ENCODE results near the gene PRPF31.

PRPF31 gene

DNA sequence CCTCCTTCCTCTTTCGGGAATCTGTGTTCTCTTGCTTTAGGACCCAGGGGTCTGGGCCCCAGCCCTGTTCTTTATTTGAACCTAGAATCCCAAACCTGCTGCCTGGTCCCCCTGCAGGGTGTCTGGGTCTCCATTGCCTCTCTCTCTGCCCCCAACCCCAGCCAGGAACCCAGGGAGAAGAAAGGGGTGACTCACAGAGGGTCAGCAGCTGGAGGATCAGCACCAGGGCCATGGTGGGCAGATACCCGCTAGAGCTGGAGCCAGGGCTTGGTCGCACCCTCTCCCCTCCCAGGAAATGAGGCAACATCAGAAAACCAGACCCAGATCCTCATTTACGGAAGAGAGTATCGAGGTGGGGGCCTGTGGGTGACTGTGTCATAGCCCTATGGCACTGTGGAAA lies 15.0 kb upstream of the PRPF31 start, which contains the start of gene OSCAR:
Gene OSCAR, minus strand, starts transcription at position 243 of the 400 bp plus-strand sequence. Its CDS starts 11 bp downstream, at position 232.
- peaks cover 3 to 6% of the 10 kb centered on the region in 2 donors for H3K36me3 Mint-ChIP-seq
- H3K9me3 Mint-ChIP-seq = no peaks in the 10 kb centered on the region
- peaks cover 14 to 40% of the 10 kb centered on the region in 2 donors for H3K4me1 Mint-ChIP-seq
- ATAC-seq (replicated peaks) = no peak
- H3K27ac Mint-ChIP-seq = peak within 1 kb of the TSS; percentile 44
- H3K4me3 Mint-ChIP-seq = peak within 1 kb of the TSS; percentile 39 to 60
- no peak for DNase-seq
- H3K27me3 Mint-ChIP-seq = peaks cover 10 to 14% of the 10 kb centered on the region in 2 donors

DNA sequence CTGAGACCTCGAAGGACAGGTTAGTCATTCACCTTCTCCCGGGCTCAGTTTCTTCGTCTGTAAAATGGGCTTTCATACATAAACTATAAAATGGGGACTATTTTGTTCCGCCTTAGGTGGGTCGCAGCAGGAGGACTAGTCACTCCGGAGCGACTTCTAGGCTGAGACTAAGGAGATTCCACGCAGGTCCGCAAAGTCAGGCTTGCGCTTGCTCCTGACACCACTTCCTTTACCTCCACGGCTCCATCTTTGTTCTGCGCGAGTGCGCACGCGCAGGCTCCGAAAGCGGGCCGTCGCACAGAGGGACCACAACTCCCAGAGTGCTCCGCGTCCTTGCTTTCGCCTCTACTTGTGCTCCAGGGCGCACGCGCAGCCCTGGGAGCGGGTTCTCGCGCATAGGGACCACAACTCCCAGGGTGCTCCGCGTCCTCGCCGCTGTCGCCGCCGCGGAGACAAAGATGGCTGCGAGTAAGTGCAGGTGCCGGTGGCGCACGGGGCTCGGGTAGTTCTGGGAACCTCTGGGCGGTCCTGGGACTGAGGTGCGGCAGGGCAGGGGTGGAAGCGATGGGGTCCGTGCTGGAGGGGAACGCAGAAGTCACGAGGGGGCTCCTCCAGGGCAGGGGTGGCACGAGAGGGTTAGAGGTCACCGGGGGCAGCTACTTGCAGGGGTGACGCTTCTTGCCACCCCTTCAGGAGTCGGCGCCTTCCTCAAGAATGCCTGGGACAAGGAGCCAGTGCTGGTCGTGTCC lies 13.0 kb upstream of the PRPF31 start, which contains the start of gene NDUFA3:
Gene NDUFA3, plus strand, starts transcription at position 435 of the 749 bp plus-strand sequence. Its CDS starts 24 bp downstream, at position 459.
- DNase-seq = peak; percentile 97
- Mint-ChIP-seq H3K4me1 (peaks cover 13 to 39% of the 10 kb centered on the region in 2 donors), H3K27me3 (no peaks in the 10 kb centered on the region), H3K27ac (peak within 1 kb of the TSS; percentile 94), H3K36me3 (peaks cover 19 to 23% of the 10 kb centered on the region in 2 donors), H3K4me3 (peak within 1 kb of the TSS; percentile 95 to 97), H3K9me3 (no peaks in the 10 kb centered on the region)
- ATAC-seq (replicated peaks) = peak; percentile 98 to 99

DNA sequence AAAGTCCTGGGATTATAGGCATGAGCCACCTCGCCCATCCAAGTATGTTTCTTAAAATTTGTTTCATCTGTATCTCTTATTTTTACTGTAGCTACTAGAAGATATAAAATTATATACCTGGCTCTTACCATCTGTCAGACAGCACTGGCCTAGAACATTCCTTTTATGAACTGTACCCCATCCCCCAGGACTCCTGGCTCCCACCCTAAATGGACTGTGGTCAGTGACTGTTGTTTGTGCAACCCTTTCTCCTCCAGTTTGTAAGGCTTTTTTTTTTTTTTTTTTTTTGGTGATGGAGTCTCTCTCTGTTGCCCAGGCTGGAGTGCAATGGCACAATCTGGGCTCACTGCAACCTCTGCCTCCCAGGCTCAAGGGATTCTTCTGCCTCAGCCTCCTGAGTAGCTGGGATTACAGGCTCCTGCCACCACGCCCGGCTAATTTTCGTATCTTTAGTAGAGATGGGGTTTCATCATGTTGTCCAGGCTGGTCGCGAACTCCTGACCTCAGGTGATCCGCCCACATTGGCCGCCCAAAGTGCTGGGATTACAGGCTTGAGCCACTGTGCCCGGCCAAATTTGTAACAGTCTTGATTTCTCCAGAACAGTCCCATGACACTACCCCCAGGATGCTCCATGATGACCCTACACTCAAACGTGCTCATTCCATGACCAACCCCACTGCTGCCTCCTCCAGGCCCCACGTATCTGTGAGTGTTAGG lies 10.4 kb upstream of the PRPF31 start:
- Mint-ChIP-seq H3K9me3 (no peaks in the 10 kb centered on the region), H3K4me3 (peak overlapping the region in 1 of 2 donors; percentile 33), H3K36me3 (peaks cover 22 to 40% of the 10 kb centered on the region in 2 donors), H3K27ac (peak overlapping the region; percentile 89), H3K4me1 (peaks cover 14 to 46% of the 10 kb centered on the region in 2 donors), H3K27me3 (no peaks in the 10 kb centered on the region)
- no peak for DNase-seq
- no peak for ATAC-seq (replicated peaks)

DNA sequence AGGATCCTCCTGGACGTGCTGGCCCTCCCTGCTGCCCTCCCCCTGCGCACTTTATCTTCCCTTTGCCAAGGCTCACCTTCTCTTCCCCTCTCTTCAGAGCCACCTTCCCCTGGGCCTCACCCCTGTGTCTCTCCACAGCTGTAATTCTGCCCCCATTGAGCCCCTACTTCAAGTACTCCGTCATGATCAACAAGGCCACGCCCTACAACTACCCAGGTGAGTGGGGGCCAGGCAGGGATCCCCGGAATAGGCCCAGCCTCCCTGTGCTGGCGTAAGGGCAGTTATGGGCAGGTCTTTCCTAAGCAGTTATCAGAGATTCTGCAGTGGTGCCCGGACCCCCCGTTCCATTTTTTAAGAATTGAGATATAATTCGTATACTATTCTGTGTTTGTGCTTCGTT lies 9.8 kb upstream of the PRPF31 start:
- no peak for DNase-seq
- Mint-ChIP-seq H3K36me3 (peaks cover 27 to 45% of the 10 kb centered on the region in 2 donors), H3K27ac (peak overlapping the region; percentile 89), H3K4me1 (peaks cover 17 to 49% of the 10 kb centered on the region in 2 donors), H3K27me3 (no peaks in the 10 kb centered on the region), H3K9me3 (no peaks in the 10 kb centered on the region), H3K4me3 (peak overlapping the region; percentile 33 to 44)
- ATAC-seq (replicated peaks) = no peak

DNA sequence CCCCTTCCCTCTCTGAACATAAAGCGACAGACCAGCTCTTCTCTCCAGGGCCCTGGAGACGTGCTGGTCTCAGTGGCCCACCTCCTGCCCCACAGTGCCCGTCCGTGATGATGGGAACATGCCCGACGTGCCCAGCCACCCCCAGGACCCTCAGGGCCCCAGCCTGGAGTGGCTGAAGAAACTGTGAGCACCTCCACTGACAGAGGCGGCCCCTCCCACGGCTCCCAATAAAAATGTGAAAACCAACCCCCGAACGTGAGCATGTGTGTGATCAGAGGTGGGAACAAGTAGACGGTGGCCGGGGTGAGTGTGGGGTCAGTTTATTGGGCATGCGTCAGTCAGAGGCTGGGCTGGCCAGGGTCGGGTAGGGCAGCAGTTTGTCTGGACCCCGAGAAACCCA lies 8.8 kb upstream of the PRPF31 start:
- peaks cover 29 to 48% of the 10 kb centered on the region in 2 donors for H3K36me3 Mint-ChIP-seq
- no peak for DNase-seq
- H3K4me1 Mint-ChIP-seq = peaks cover 18 to 49% of the 10 kb centered on the region in 2 donors
- H3K27me3 Mint-ChIP-seq = no peaks in the 10 kb centered on the region
- H3K9me3 Mint-ChIP-seq = no peaks in the 10 kb centered on the region
- H3K4me3 Mint-ChIP-seq = no peak overlapping the region
- ATAC-seq (replicated peaks) = no peak
- H3K27ac Mint-ChIP-seq = no peak overlapping the region

- DNase-seq (no peak), ATAC-seq (replicated peaks) (no peak)
- peaks cover 15 to 39% of the 10 kb centered on the region in 2 donors for H3K4me1 Mint-ChIP-seq
- no peak overlapping the region for H3K27ac Mint-ChIP-seq
- H3K36me3 Mint-ChIP-seq = peaks cover 32 to 49% of the 10 kb centered on the region in 2 donors
- no peaks in the 10 kb centered on the region for H3K9me3 Mint-ChIP-seq
- no peaks in the 10 kb centered on the region for H3K27me3 Mint-ChIP-seq
- H3K4me3 Mint-ChIP-seq = no peak overlapping the region
These were observed 7.6 kb upstream of the PRPF31 start for GRCh38 chr19:54107876-54108490.

GRCh38 chr19:54108496-54108895 lies 7.1 kb upstream of the PRPF31 start:
- H3K36me3 Mint-ChIP-seq = peaks cover 28 to 54% of the 10 kb centered on the region in 2 donors
- no peak for DNase-seq
- H3K27me3 Mint-ChIP-seq = no peaks in the 10 kb centered on the region
- H3K4me1 Mint-ChIP-seq = peaks cover 13 to 35% of the 10 kb centered on the region in 2 donors
- H3K27ac Mint-ChIP-seq = peak overlapping the region; percentile 31
- no peak overlapping the region for H3K4me3 Mint-ChIP-seq
- ATAC-seq (replicated peaks) = no peak
- H3K9me3 Mint-ChIP-seq = no peaks in the 10 kb centered on the region

DNA sequence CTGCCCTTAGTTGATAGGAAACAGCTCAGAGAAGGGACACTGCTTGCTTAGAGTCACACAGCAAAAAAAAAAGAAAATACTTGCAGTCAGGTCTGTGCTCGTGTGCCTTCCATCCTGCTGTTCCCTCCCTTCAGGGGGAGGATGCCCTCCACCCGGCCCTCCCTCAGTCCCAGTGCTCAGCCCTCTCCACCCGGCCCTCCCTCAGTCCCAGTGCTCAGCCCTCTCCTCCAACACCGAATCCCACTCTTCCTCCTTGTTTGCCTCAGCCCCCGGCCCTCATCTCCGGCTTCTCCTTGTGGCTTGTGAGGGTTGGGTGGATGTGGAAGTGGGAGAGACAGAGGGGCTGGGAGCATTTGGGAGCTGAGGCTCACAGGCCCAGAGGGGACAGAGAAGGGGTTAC lies 5.9 kb upstream of the PRPF31 start:
- Mint-ChIP-seq H3K27ac (peak overlapping the region; percentile 37), H3K9me3 (no peaks in the 10 kb centered on the region), H3K4me3 (no peak overlapping the region), H3K36me3 (peaks cover 31 to 64% of the 10 kb centered on the region in 2 donors), H3K4me1 (peaks cover 17 to 45% of the 10 kb centered on the region in 2 donors), H3K27me3 (no peaks in the 10 kb centered on the region)
- no peak for DNase-seq
- ATAC-seq (replicated peaks) = no peak

- Mint-ChIP-seq H3K27ac (peak overlapping the region; percentile 95), H3K36me3 (peaks cover 22 to 47% of the 10 kb centered on the region in 2 donors), H3K27me3 (no peaks in the 10 kb centered on the region), H3K9me3 (no peaks in the 10 kb centered on the region), H3K4me1 (peaks cover 26 to 46% of the 10 kb centered on the region in 2 donors), H3K4me3 (peak overlapping the region; percentile 87 to 93)
- DNase-seq (no peak), ATAC-seq (replicated peaks) (peak; percentile 38 to 47)
These were observed 1.0 kb upstream of the PRPF31 start for GRCh38 chr19:54114340-54115108.

- no peak overlapping the region for H3K27ac Mint-ChIP-seq
- no peaks in the 10 kb centered on the region for H3K27me3 Mint-ChIP-seq
- peaks cover 11 to 23% of the 10 kb centered on the region in 2 donors for H3K4me1 Mint-ChIP-seq
- DNase-seq = no peak
- no peaks in the 10 kb centered on the region for H3K9me3 Mint-ChIP-seq
- H3K36me3 Mint-ChIP-seq = peaks cover 47 to 62% of the 10 kb centered on the region in 2 donors
- H3K4me3 Mint-ChIP-seq = no peak overlapping the region
- no peak for ATAC-seq (replicated peaks)
These were observed 5.7 kb downstream of the PRPF31 start for GRCh38 chr19:54121259-54121658.

DNA sequence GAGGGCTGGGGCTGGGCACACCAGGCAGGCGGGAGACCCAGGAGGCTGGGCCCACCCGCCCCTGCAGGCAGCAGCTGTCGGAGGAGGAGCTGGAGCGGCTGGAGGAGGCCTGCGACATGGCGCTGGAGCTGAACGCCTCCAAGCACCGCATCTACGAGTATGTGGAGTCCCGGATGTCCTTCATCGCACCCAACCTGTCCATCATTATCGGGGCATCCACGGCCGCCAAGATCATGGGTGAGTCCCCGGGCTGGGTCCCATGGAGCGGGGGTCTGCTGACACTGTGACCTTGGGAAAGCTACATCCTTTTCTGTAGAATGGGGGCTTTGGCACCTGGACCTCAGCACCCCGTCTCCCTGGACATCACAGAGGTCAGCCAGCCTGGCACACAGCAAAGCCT lies 8.1 kb downstream of the PRPF31 start:
- peaks cover 54 to 67% of the 10 kb centered on the region in 2 donors for H3K36me3 Mint-ChIP-seq

GRCh38 chr19:54124393-54124792 lies 8.8 kb downstream of the PRPF31 start:
- Mint-ChIP-seq H3K36me3 (peaks cover 55 to 73% of the 10 kb centered on the region in 2 donors), H3K4me3 (no peak overlapping the region), H3K27ac (no peak overlapping the region), H3K27me3 (no peaks in the 10 kb centered on the region), H3K9me3 (no peaks in the 10 kb centered on the region), H3K4me1 (peaks cover 0 to 6% of the 10 kb centered on the region in 2 donors)
- DNase-seq (no peak), ATAC-seq (replicated peaks) (no peak)

More for the DNA sequence above, 8.1 kb downstream of the PRPF31 start:
- H3K27me3 Mint-ChIP-seq = no peaks in the 10 kb centered on the region
- H3K4me3 Mint-ChIP-seq = no peak overlapping the region
- no peak overlapping the region for H3K27ac Mint-ChIP-seq
- H3K9me3 Mint-ChIP-seq = no peaks in the 10 kb centered on the region
- DNase-seq = no peak
- ATAC-seq (replicated peaks) = no peak
- peaks cover 0 to 6% of the 10 kb centered on the region in 2 donors for H3K4me1 Mint-ChIP-seq

DNA sequence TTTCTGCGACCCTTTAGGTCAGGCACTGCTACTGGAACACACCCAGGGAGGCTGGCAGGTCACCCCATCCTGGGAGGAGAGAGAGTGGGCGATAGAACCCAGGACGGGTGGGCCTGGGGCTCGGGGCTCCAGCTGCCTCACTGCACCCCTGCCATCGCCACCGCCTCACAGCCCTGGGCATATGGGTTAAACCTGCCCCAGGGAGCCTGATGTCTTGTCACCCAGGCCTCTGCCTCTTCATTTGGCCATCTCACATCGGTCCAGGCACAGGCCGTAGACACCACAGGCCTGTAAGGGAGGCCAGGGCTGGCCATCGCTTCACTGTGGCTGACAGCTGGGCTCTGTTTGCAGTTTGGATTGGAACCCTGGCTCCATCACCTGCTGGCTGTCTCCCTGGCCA lies 10.2 kb downstream of the PRPF31 start:
- Mint-ChIP-seq H3K4me1 (no peaks in the 10 kb centered on the region), H3K4me3 (no peak overlapping the region), H3K9me3 (no peaks in the 10 kb centered on the region), H3K27me3 (no peaks in the 10 kb centered on the region), H3K27ac (no peak overlapping the region), H3K36me3 (peaks cover 47 to 67% of the 10 kb centered on the region in 2 donors)
- ATAC-seq (replicated peaks) (no peak), DNase-seq (no peak)

Data from stimulated activated naive B cell treated with anti-CD40 and anti-IgM and Interleukin-4, amounts not matched to agents 10 μg/mL and 1 μg/mL and 100 μg/mL, for 72 hours (primary cell).